NCI-H226 (cell line): Measurements from ENCODE around the gene PTBP1.

Experiments
- DNase-seq: peaks from one replicate; pipeline ENCODE4 v3.0.0-alpha.2; 2015

The PTBP1 gene

GRCh38 chr19:796692-797527 is at the start of gene PTBP1:
Gene PTBP1, plus strand, starts transcription at chr19:797452. Its CDS starts 46 bp downstream, at chr19:797498.
- DNase-seq, result peak; percentile 99

- DNase-seq, result no peak
These were observed 49.0 kb upstream of the PTBP1 start for GRCh38 chr19:748274-748598.

DNA sequence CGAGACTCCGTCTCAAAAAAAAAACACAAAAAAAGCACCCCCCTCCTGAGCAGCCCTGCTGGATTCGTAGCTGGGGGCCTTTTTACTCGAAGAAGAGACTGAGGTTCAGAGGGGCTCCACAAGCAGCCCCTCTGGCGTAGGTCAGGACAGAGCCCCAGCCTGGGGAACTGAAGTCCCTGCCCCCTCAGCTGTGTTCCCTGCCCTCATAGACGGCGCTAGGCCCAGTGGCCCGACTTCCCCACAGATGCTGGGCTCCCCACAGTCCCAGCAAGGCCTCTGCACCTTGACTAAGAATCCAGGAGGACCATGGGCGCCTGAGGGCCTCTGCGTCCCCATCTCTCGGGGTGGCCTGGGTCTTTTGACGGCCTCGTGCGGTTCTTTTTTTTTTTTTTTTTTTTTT is 47.4 kb upstream of the PTBP1 start:
- no peak for DNase-seq

DNA sequence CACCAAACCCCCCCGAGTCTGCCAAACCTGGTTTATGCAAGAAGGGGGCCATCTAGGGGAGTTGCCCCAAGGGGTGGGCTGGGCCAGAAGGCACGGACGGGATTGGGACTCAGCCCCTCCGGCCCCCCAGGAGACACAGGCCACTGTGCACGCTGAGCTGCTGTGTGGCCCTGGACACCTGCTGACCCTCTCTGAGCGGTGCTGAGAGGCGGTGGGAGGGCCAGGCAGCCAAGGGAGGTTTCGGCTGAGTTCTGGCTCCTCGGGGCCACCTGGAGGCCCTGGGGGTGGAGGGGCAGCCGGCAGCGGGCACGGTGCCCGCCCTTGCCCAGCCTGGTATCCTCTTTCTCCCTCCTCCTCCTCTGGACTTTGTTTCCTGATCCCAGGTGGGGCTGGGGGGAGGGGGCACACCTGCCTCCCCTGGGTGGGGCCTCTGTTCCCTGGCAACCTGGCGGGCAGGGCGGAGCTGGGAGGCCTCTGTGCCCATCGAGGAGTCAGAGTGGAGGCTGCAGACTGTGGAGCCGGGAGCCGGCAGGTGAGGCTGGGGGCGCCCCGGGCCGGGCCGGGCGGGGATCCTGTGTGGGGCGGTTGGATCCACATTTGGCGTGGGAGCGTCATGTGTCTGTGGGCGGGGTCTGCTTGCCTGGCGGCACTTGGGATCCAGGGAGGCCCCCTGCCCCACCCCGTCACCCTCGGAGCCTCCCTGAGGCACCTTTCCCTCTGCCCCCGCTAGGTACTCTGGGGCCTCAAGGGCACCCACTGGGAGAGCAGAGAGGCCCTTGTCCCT is 46.4 kb upstream of the PTBP1 start, which contains the start of gene MISP:
TSS of gene MISP (plus strand) at position 473 of the 784 bp plus-strand sequence. CDS start 5,835 bp downstream, outside the sequence.
- peak; percentile 45 for DNase-seq

DNA sequence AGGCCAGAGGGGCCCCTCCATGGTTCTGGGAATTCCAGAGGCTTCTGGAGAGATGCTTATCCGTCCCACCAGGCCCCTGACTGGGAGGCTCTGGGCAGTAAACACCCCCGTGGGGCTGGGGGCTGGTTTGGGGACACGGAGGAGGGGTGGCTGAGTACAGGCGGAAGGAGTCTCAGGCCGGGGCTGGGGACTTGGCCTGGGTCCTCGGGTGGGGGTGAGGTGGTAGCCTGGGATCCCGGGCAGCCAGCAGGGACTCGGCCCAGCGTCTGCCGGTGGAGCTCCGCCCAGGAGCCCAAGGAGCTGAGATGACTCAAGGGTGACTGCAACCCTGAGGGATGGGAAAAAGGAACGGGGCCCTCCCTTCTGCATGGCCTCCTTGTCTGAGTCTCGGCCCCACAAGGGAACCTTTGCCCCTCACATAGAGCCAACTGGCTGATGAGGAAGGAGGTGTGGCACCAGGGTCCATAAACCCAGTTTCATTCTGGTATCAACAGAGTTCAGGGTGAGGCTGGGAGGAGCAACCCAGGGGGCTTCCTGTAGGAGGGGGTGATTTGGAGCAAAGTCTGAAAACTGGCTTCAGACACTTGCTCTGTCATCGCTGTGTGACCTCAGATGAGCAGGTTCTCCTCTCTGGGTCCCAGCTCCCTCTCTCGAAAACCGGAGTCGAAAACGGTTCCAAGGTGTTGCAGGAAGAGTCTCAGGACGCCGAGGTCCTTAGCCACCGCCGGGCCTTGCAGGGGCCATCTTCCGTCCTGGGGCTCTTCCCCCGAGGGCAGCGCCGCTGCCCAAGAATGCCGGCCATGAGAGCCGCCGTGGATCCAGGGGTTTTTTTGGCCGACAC is 45.5 kb upstream of the PTBP1 start:
- peak; percentile 92 for DNase-seq

DNA sequence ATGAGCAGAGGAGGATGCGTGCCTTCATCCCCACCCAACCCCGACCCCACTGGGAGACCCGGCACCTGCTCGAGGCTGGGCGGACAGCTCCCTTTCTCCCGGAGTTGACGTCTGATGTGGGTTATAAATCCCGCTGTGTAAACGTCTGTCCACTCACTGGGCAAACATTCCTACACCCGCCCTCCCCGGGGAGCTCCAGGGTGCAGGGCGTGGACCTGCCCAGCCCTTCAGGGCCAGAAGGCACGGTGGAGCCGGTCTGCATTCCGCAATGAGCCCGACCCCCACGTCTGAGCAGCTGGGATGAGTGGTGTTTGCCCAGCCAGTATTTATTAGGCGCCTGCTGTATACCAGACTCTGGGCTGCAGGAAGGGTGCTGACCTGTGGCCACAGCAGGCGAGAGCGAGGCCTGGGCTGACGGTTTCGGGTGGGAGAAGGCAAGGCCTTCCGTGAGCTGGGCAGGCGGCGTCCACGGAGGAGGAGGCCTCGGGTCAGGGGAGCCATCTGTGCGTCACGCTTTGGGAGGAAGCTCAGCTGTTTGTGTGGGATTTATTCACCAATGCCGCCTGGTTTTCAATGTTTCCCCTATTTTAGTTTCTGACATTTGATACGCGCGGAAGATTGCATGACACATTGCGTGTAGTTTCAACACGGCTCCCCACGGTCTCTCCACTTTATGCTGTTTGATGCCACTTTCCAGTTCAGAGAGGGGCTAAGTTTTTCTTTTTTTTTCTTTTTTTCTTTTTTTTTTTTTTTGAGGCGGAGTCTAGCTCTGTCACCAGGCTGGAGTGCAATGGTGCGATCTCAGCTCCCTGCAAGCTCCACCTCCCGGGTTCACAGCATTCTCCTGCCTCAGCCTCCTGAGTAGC is 44.4 kb upstream of the PTBP1 start:
- DNase-seq, result peak; percentile 100

DNA sequence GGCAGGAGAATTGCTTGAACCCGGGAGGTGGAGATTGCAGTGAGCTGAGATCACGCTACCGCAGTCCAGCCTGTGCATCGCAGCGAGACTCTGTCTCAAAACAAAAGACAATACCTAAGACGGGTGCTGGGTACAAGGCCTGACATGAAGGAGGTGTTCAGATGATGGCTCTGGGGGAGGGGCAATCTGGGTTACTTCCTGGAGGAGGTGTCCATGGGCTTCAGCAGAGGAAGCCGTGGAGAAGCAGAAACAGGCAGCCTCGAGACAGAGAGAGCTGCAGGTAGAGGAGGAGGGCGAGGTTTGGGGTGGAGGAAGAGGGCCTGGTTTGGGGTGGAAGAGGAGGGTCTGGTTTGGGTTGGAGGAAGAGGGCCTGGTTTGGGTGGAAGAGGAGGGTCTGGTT is 42.7 kb upstream of the PTBP1 start:
- no peak for DNase-seq

- DNase-seq, result no peak
These were observed 42.2 kb upstream of the PTBP1 start for GRCh38 chr19:755063-755462.

- DNase-seq, result peak; percentile 48
These were observed 41.0 kb upstream of the PTBP1 start for GRCh38 chr19:756236-756635.

GRCh38 chr19:756821-757688 is 40.2 kb upstream of the PTBP1 start:
- no peak for DNase-seq

DNA sequence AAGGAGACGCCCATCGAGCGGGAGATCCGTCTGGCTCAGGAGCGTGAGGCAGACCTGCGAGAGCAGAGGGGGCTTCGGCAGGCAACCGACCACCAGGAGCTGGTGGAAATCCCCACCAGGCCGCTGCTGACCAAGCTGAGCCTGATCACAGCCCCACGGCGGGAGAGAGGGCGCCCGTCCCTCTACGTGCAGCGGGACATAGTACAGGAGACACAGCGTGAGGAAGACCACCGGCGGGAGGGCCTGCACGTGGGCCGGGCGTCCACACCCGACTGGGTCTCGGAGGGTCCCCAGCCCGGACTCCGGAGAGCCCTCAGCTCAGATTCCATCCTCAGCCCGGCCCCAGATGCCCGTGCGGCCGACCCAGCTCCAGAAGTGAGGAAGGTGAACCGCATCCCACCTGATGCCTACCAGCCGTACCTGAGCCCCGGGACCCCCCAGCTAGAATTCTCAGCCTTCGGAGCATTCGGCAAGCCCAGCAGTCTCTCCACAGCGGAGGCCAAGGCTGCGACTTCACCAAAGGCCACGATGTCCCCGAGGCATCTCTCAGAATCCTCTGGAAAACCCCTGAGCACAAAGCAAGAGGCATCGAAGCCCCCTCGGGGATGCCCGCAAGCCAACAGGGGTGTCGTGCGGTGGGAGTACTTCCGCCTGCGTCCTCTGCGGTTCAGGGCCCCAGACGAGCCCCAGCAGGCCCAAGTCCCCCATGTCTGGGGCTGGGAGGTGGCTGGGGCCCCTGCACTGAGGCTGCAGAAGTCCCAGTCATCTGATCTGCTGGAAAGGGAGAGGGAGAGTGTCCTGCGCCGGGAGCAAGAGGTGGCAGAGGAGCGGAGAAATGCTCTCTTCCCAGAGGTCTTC is 39.2 kb upstream of the PTBP1 start:
- no peak for DNase-seq

DNA sequence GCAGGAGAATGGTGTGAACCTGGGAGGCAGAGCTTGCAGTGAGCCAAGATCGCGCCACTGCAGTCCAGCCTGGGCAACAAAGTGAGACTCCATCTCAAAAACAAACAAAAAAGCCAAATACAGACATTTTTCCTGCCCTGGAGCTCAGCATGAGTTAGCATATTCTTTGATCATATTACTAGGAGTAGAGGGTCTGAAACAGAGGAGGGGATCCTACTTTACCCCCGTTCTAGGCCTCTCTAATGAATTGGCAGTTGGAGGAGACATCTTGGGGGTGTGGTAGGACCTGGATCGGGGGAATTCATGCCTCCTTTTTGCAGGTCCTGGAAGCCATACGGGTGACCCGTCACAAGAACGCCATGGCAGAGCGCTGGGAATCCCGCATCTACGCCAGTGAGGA is 34.1 kb upstream of the PTBP1 start:
- DNase-seq, result no peak

DNA sequence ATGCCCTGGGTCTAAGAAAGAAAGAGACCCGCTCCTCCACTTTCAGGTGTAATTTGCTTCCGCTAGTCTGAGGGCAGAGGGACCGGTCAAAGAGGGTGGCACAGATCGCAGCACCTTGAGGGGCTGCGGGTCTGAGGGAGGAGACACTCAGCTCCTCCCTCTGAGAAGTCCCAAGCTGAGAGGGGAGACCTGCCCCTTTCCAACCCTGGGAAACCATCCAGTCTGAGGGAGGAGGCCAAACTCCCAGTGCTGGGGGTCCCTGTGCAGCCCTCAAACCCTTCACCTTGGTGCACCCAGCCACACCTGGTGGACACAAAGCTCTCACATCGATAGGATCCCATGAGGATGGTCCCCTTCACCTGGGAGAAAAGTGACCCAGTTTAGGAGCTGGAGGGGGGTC is 33.4 kb upstream of the PTBP1 start:
- no peak for DNase-seq

DNA sequence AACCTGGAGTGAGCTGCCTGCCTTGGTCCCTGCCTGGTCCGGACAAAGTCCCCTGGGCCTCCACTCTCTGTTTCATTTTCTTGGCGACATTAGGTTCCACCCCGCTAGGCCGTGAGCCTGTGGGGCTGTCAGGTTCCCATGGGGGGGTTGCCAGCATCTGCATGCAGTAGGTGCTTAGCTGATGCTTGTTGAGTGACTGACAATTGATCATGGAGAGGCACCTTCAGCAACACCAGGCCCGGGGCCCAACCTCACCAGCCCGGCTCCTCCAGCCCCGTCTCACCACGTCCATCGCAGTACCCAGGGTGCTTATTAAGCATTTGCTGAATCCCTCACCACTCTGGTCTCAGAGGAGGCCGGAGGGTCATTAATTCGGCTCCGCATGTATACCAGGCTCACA is 33.0 kb upstream of the PTBP1 start:
- no peak for DNase-seq

DNA sequence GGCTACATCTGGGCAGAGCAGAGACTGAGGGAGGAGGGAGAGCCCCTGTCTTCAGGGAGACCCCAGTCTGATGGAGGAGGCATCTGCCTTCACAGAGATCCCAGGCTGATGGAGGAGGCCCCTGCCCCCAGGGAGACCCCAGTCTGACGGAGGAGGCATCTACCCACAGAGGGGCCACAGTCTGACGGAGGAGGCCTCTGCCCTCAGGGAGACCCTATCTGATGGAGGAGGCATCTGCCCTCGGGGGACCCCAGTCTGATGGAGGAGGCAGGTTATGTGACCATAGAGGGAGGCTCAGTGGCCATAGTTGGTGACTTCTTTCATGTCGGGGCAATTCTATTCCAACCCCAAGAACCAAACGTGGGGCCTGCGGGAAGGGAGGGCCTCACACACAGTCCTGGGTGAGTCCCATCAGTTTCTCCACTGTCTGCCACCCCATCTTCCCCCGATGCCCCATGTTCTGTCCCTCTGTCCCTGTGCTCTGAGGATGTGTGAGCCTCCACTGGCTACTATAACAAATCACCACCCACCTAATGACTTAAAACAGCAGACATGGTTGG is 32.0 kb upstream of the PTBP1 start:
- DNase-seq, result no peak

GRCh38 chr19:768424-768823 is 28.8 kb upstream of the PTBP1 start:
- peak; percentile 94 for DNase-seq

- DNase-seq, result no peak
These were observed 27.6 kb upstream of the PTBP1 start for GRCh38 chr19:769616-770015.

GRCh38 chr19:771332-771785 is 25.9 kb upstream of the PTBP1 start:
- peak; percentile 39 for DNase-seq

DNA sequence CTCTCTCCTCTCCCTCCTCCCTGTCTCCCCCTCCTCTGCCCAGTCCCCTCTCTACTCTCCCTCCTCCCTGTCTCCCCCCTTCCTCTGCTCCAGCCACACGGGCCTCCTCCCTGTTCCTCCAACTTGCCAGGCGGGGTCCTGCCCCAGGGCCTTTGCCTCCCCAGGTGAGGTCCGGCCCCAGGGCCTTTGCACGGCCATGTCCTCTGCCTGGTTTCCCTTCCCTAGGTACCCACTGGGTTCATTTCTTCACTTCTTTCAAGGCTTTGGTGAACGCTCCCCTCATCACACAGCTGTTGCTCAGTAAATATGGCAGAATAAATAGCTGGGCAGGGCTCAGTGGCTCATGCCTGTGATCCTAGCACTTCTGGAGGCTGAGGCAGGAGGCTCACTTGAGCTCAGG is 25.2 kb upstream of the PTBP1 start:
- DNase-seq, result no peak
